WTC11 (cell line): Measurements from ENCODE around the gene NBAS.

ENCODE experiments used
- CREB1 ChIP-seq: sonication (generic); formaldehyde crosslinking; IDR thresholded peaks from 2 replicates; pipeline ENCODE4 v1.8.0; 2023; ENCODE audit warnings: mild to moderate bottlenecking, missing genetic modification reagents
- NFE2L1 ChIP-seq: sonication (generic); formaldehyde crosslinking; IDR thresholded peaks from 2 replicates; pipeline ENCODE4 v1.8.1; 2023; ENCODE audit warnings: missing genetic modification reagents
- NR3C1 ChIP-seq: sonication (generic); formaldehyde crosslinking; conservative IDR thresholded peaks from 2 replicates; pipeline ENCODE4 v1.8.1; 2023; ENCODE audit warnings: low read depth, mild to moderate bottlenecking, missing genetic modification reagents
- SMAD3 ChIP-seq: sonication (generic); formaldehyde crosslinking; IDR thresholded peaks from 2 replicates; pipeline ENCODE4 v1.8.0; 2022; ENCODE audit warnings: missing genetic modification reagents, mild to moderate bottlenecking, borderline replicate concordance
- ZNF263 ChIP-seq: sonication (generic); formaldehyde crosslinking; IDR thresholded peaks from 2 replicates; pipeline ENCODE4 v1.8.1; 2022; ENCODE audit warnings: low read depth, mild to moderate bottlenecking, moderate library complexity, missing genetic modification reagents
- ZNF317 ChIP-seq: sonication (generic); formaldehyde crosslinking; IDR thresholded peaks from 2 replicates; pipeline ENCODE4 v1.8.1; 2023; ENCODE audit warnings: low read depth, mild to moderate bottlenecking, moderate library complexity, missing genetic modification reagents, borderline replicate concordance
- TF ChIP-seq, protein P1 (sequence below): sonication (generic); formaldehyde crosslinking; IDR thresholded peaks from 2 replicates; pipeline ENCODE4 v1.8.0; 2023; ENCODE audit warnings: missing genetic modification reagents, mild to moderate bottlenecking, borderline replicate concordance
- TF ChIP-seq, protein P2 (sequence below): fragments of 200-600 bp; IDR thresholded peaks from 2 replicates; pipeline ENCODE4 v1.8.0; 2022; ENCODE audit warnings: antibody characterized with exemption
- TF ChIP-seq, protein P3 (sequence below): sonication (generic); formaldehyde crosslinking; IDR thresholded peaks from 2 replicates; pipeline ENCODE4 v1.8.0; 2023; ENCODE audit warnings: missing genetic modification reagents

DNA sequence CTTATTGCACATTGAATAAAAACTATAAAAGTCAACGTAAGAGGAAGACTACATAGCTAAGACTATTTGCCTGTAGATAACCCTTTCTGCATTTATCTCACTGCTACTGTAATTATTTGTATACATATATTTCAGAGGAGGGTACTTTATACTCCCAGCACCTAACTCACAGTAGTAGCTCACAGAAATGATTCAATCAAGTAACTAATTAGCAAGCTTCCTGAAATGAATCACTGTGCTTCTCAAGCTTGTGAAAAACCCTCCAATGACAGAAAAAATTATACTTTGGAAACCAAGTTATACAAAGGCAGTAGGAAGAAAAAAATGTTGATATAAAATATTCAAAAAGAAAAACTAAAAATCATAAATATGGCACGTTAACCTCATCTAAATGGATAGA lies 124.9 kb downstream of the NBAS start:
- TF ChIP-seq NR3C1 (CRISPR knock-in tag), result no peak
- TF ChIP-seq CREB1 (CRISPR knock-in tag), result no peak
- TF ChIP-seq SMAD3 (CRISPR knock-in tag), result no peak
- TF ChIP-seq, protein P1, sequence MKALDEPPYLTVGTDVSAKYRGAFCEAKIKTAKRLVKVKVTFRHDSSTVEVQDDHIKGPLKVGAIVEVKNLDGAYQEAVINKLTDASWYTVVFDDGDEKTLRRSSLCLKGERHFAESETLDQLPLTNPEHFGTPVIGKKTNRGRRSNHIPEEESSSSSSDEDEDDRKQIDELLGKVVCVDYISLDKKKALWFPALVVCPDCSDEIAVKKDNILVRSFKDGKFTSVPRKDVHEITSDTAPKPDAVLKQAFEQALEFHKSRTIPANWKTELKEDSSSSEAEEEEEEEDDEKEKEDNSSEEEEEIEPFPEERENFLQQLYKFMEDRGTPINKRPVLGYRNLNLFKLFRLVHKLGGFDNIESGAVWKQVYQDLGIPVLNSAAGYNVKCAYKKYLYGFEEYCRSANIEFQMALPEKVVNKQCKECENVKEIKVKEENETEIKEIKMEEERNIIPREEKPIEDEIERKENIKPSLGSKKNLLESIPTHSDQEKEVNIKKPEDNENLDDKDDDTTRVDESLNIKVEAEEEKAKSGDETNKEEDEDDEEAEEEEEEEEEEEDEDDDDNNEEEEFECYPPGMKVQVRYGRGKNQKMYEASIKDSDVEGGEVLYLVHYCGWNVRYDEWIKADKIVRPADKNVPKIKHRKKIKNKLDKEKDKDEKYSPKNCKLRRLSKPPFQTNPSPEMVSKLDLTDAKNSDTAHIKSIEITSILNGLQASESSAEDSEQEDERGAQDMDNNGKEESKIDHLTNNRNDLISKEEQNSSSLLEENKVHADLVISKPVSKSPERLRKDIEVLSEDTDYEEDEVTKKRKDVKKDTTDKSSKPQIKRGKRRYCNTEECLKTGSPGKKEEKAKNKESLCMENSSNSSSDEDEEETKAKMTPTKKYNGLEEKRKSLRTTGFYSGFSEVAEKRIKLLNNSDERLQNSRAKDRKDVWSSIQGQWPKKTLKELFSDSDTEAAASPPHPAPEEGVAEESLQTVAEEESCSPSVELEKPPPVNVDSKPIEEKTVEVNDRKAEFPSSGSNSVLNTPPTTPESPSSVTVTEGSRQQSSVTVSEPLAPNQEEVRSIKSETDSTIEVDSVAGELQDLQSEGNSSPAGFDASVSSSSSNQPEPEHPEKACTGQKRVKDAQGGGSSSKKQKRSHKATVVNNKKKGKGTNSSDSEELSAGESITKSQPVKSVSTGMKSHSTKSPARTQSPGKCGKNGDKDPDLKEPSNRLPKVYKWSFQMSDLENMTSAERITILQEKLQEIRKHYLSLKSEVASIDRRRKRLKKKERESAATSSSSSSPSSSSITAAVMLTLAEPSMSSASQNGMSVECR (CRISPR knock-in tag), result no peak
- TF ChIP-seq, protein P2, sequence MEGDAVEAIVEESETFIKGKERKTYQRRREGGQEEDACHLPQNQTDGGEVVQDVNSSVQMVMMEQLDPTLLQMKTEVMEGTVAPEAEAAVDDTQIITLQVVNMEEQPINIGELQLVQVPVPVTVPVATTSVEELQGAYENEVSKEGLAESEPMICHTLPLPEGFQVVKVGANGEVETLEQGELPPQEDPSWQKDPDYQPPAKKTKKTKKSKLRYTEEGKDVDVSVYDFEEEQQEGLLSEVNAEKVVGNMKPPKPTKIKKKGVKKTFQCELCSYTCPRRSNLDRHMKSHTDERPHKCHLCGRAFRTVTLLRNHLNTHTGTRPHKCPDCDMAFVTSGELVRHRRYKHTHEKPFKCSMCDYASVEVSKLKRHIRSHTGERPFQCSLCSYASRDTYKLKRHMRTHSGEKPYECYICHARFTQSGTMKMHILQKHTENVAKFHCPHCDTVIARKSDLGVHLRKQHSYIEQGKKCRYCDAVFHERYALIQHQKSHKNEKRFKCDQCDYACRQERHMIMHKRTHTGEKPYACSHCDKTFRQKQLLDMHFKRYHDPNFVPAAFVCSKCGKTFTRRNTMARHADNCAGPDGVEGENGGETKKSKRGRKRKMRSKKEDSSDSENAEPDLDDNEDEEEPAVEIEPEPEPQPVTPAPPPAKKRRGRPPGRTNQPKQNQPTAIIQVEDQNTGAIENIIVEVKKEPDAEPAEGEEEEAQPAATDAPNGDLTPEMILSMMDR, result no peak
- TF ChIP-seq ZNF317 (CRISPR knock-in tag), result no peak
- TF ChIP-seq, protein P3, sequence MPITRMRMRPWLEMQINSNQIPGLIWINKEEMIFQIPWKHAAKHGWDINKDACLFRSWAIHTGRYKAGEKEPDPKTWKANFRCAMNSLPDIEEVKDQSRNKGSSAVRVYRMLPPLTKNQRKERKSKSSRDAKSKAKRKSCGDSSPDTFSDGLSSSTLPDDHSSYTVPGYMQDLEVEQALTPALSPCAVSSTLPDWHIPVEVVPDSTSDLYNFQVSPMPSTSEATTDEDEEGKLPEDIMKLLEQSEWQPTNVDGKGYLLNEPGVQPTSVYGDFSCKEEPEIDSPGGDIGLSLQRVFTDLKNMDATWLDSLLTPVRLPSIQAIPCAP (CRISPR knock-in tag), result no peak
- no peak for TF ChIP-seq ZNF263
- no peak for TF ChIP-seq NFE2L1 (CRISPR knock-in tag)
